GM21390 (cell line): ENCODE results near the gene MISP3.
A peak's percentile ranks its signal among the peaks of the same experiment; 100 is the strongest.
"Not testable (repeated sequence)": the region's sequence is repeated elsewhere in the genome, so short reads cannot be mapped to it uniquely, and the experiment has no call there.

Source experiments
- ATAC-seq: cut with Tn5 transposase; IDR thresholded peaks from one replicate; pipeline ENCODE4 v1.9.1; 2021; ENCODE audit not compliant: unreplicated experiment

Gene MISP3

GRCh38 chr19:14072535-14073260, at the start of gene MISP3:
Gene MISP3 (plus strand): TSS chr19:14072786. CDS start chr19:14073310, 524 bp downstream.
- ATAC-seq = peak; percentile 3

- ATAC-seq = no peak
These were observed 49.0 kb upstream of the MISP3 start for GRCh38 chr19:14023404-14024235.

GRCh38 chr19:14026652-14027192, 45.9 kb upstream of the MISP3 start:
- ATAC-seq = not testable (repeated sequence)

GRCh38 chr19:14027856-14028450, 44.6 kb upstream of the MISP3 start, which contains the start of gene RLN3:
Gene RLN3 (plus strand): TSS chr19:14028148. CDS start chr19:14028205, 57 bp downstream.
- ATAC-seq = no peak

- no peak for ATAC-seq
These were observed 43.7 kb upstream of the MISP3 start for GRCh38 chr19:14028901-14029300.

GRCh38 chr19:14030997-14031718, 41.4 kb upstream of the MISP3 start:
- ATAC-seq = no peak

- no peak for ATAC-seq
These were observed 40.7 kb upstream of the MISP3 start, which contains the start of gene IL27RA for GRCh38 chr19:14031719-14032480. Gene IL27RA (plus strand): TSS chr19:14031762. CDS start chr19:14031873, 111 bp downstream.

GRCh38 chr19:14033946-14034345, 38.6 kb upstream of the MISP3 start:
- ATAC-seq = no peak

GRCh38 chr19:14035159-14035558, 37.4 kb upstream of the MISP3 start:
- not testable (repeated sequence) for ATAC-seq

- ATAC-seq = no peak
These were observed 36.9 kb upstream of the MISP3 start for GRCh38 chr19:14035706-14036105.

GRCh38 chr19:14039181-14039580, 33.4 kb upstream of the MISP3 start:
- no peak for ATAC-seq

- ATAC-seq = not testable (repeated sequence)
These were observed 29.7 kb upstream of the MISP3 start for GRCh38 chr19:14042659-14043608.

- not testable (repeated sequence) for ATAC-seq
These were observed 24.7 kb upstream of the MISP3 start for GRCh38 chr19:14047866-14048265.

GRCh38 chr19:14048443-14049153, 24.0 kb upstream of the MISP3 start:
- no peak for ATAC-seq

GRCh38 chr19:14050512-14050911, 22.1 kb upstream of the MISP3 start:
- no peak for ATAC-seq

GRCh38 chr19:14050961-14051360, 21.6 kb upstream of the MISP3 start:
- not testable (repeated sequence) for ATAC-seq

- no peak for ATAC-seq
These were observed 20.6 kb upstream of the MISP3 start for GRCh38 chr19:14051980-14052379.

GRCh38 chr19:14052470-14052869, 20.1 kb upstream of the MISP3 start:
- ATAC-seq = no peak
